ENCODE measurements around the gene FAM90A26.

DNA sequence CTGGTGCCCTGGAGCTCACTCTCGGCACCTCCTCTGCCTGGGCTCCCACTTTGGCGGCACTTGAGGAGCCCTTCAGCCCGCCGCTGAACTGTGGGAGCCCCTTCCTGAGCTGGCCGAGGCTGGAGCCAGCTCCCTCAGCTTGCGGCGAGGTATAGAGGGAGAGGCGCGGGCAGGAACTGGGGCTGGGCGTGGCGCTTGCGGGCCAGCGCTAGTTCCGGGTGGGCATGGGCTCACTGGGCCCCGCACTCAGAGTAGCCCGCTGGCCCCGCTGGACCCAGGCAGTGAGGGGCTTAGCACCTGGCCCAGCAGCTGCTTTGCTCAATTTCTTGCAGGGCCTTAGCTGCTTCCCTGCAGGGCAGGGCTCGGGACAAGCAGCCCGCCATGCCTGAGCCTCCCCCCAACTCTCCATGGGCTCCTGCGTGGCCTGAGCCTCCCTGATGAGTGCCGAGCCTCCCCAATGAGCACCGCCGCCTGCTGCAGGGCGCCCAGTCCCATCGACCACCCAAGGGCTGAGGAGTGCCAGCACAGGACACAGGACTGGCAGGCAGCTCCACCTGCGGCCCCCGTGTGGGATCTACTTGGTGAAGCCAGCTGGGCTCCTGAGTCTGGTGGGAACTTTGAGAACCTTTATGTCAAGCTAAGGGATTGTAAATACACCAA is 26.7 kb upstream of the FAM90A26 start:
- TF ChIP-seq, protein P1, sequence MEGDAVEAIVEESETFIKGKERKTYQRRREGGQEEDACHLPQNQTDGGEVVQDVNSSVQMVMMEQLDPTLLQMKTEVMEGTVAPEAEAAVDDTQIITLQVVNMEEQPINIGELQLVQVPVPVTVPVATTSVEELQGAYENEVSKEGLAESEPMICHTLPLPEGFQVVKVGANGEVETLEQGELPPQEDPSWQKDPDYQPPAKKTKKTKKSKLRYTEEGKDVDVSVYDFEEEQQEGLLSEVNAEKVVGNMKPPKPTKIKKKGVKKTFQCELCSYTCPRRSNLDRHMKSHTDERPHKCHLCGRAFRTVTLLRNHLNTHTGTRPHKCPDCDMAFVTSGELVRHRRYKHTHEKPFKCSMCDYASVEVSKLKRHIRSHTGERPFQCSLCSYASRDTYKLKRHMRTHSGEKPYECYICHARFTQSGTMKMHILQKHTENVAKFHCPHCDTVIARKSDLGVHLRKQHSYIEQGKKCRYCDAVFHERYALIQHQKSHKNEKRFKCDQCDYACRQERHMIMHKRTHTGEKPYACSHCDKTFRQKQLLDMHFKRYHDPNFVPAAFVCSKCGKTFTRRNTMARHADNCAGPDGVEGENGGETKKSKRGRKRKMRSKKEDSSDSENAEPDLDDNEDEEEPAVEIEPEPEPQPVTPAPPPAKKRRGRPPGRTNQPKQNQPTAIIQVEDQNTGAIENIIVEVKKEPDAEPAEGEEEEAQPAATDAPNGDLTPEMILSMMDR (IDR thresholded peaks at IDR 0.05): no peak
- TF ChIP-seq EP300 (IDR thresholded peaks at IDR 0.05) (no peak), POLR2A (IDR thresholded peaks at IDR 0.05) (no peak)
